Fibroblast of peridontal ligament (primary cell): ENCODE data around the gene ELP5.

ENCODE experiments used
- DNase-seq: peaks from one replicate; pipeline ENCODE4 v3.0.0-alpha.2; 2010; ENCODE audit errors: extremely low read depth

The ELP5 gene, protein sequence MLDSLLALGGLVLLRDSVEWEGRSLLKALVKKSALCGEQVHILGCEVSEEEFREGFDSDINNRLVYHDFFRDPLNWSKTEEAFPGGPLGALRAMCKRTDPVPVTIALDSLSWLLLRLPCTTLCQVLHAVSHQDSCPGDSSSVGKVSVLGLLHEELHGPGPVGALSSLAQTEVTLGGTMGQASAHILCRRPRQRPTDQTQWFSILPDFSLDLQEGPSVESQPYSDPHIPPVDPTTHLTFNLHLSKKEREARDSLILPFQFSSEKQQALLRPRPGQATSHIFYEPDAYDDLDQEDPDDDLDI

DNA sequence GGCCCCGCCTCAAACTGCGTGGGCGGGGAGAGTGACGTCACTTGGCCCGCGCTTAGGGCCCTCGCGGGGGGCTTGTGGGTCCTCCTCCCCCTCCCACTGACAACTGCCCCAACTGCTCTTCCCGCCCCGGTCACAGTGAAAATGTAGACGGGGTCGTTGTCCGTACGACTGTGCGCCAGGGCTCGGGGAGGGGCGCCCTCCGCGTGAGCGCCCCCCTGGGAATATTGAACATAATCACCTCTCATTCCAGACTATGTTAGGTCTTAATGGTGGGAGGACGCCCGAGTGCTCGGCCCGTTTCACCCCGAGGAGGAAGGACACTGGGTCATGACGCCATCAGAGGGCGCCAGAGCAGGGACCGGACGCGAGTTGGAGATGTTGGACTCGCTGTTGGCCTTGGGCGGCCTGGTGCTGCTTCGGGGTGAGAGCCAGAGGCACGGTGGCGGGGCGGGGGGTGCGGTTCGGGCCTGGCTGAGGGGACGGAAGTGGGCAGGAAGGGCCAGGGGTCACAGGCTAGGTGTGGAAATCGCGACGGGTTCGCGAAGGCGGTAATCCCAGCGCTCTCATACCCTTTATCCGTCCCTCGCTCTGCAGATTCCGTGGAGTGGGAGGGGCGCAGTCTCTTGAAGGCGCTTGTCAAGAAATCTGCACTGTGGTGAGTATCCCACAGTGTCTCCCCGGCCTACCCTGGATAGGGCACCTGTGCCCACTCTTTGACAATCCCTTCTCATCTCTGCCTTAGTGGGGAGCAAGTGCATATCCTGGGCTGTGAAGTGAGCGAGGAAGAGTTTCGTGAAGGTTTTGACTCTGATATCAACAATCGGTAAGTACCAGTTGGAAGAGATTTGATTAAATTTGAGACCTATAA lies at the start of gene ELP5:
TSS of gene ELP5 (plus strand) at position 40 of the 868 bp plus-strand sequence. CDS start at position 376, 336 bp downstream.
- peak; percentile 95 for DNase-seq

DNA sequence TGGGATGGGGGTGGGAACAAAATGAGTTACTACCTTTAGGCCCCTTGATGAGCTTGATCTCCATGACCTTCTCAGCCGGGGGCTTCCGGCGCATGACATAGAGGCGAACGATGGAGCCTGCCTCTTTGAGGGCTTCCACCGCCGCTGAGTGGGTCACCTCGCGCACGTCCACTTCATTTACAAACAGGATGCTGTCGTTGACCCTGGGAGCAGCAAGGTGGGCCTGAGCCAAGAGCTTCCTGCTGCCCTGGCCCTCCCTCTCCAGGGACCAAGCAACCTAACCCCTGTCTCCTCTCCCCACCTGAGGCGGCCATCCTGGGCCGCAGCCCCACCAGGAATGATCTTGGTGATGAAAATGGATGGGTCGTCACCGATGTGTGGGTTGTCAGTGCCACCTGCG lies 48.6 kb upstream of the ELP5 start:
- DNase-seq, result no peak

DNA sequence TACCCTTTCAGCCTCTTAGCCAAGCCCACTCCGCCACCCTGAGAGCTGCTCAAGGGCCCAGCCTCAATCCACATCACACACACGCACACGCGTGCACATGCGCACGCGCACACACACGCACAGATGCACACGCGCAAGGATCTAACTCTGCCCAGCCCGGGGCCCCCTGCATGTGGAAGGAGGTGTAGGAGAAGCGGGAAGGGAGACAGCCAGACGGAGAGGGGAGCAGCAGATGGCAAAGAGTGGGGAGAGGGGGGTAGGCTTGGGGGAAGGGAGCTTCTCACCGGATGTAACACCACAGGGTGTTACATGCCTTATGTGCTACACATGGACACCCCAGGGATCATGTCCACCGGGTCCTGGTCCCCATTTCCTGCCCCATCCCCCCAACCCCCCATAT lies 47.7 kb upstream of the ELP5 start:
- DNase-seq, result no peak

DNA sequence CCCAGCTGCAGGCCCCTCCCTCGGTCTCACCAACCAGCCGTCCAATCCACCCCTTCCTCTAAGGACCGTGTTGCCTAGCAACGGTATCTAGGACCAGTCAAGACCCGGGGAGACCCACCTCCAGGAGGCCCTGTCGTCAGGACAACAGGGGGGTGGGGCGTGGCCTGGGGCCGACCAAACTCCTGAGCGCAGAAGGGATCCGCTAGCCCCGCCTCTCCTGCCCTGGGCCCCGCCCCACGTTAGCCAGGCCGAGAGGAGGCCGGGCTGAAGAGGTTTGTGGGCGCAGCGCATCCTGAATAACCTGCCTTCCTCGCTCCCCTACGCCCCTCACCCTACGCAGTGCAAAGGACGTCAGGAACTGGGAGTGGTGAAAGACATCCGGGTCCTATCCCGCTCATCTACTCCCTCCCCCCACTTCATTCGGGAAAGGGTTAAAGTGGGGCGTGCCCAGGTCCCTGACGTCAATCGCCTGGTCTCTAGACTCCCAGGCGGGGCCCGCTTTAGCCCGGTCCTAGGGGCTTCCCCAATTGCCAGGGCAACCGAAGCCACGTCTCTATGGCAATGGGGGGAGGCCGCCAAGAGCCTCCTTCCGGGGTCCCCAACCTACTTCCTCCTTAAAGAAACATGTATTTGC lies 47.1 kb upstream of the ELP5 start:
- DNase-seq, result peak; percentile 78

DNA sequence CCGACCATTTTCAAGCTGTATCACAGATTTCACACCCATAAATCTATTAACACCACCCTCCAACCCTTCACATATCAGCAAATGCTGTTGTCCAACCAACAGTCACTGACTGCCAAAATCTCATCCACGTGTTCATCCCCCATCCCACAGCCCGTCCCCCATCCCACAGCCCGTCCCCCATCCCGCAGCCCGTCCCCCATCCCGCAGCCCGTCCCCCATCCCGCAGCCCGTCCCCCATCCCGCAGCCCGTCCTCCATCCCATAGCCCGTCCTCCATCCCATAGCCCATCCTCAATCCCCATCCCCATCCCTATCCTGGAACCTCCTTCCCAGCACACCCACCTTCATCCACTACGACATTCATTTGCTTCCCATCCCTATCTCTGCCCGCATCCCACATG lies 46.5 kb upstream of the ELP5 start:
- no peak for DNase-seq

DNA sequence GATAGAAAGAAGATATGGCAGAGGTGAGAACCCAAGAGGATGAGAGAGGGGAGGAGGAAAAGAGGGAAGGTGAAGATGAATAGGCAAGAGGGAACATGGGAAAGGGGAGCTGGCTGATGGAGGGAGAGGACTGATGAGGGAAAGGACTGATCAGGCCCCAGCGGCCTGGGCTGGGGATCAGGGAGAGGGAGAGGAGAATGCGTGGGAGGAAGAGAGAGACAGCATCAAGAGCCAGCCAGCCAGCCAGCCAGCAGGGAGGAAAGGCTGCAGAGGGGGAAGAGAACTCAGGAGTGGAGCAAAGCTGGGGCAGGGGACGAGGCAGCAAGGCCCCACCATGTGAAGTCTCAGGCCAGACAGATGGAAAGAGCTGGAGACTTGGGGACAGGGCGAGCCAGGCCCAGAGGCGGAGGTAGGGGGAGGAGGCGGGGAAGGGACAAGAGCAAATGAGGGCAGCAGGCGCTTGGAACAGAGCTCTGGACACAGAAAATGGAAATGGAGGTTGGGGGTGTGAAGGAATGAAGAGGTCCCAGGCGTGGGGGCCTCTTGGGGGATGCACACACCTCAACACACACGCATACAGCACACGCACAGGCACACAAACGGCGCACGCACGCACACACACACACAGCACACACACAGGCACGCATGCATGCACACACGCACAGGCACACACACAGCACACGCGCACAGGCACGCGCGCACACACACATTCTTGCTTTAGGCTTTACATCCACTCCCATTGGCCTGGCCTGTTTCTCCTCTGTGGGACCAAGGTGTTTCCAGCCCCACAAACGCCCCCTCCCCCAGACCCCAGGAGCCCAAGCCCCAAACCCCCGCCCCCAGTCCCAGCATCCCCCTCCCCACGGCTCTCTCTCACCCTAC lies 44.7 kb upstream of the ELP5 start:
- DNase-seq, result no peak

DNA sequence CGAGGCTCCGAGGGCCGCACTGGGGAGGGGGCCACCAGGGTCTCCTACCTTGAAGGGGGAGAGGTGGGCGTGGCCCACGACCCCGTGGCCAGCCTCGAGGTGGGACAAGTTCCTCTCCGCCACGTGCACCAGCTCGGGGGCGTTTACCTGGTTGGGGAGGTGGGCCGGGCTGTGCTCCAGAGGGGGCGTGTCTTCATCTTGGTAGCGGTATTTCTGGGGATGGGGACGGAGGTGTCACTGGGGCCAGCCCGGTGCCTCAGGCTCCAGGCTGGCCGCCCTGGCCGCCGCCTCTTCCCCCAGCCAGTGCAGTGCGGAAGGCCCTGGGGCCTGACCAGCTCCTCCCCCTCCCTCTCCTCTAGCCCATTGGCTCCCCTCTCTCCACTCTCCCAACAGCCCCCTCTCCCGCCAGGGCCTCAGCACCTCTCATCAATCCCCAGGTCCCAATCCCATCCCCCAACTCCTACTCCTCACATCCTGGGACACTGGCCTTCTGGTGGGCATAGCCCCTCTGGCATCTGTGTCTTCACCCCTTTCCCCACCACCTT lies 43.9 kb upstream of the ELP5 start:
- DNase-seq, result no peak

DNA sequence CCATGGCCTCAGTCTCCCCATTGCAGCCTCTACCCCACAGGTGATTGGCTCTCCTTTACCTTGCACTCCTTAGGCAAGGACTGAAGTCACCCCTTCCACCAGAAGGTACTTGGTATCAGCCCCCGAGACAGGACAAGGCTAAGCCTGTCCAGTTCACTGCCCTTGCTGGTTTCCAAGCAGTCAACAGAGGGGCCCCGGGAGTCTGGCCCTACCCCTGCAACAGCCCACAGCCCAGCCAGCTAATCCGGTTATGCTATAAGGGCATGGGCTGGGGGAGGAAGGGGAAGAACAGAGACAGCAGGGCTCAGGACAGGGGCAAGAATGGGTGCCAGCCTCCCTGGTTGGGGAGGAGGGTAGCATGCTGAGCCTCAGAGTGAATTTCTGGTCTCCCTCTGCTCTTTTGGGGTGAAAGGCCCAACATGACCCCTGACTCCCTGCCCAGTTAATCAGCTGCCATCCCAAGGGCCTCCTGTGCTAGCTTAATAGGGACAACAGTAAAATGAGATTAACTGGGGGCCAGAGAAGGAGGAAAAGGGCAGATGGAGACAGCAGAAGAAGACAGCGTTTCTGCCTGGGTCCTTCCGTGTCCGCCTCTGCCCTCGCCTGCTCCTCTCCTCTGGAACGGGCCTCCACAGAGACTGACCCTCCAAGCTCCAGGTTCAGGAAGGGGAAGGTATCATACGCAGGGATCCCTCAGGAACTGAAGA lies 43.1 kb upstream of the ELP5 start:
- DNase-seq, result no peak

DNA sequence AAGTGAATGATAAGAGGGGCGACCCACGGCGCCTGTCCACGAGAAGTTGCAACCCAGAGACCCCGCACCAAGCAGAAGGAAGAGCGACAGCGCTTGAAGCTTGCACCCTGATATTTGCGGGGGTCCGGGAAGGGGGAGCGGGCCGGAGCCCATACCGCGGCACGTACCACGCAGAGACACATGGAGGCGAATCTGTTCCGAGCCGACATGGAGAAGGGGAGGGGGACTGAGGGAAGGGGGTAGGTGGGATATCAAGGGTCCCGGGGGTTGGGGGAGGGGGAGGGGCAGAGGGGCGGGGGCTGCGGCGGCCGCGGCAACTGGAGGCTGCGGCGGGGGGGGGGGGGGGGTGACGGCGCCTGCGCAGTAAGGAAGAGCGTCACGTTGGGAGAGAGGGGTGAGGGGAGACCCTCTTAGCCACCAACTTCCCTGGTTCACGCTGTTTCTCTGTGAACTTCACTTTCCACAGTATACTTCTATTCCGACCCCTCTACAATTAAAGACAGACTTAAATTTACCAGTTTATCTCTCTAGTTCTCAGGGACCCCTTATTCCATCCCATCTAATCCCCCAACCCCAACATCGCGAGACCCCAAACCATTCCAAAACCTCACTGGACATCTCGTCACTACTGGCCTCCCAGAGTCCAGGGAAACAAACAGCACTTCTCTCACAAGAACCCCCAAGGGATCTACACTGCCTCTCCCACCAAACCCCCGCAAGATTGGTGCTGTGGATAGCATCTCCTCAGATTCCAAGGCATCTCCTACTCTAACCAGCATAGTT lies 40.3 kb upstream of the ELP5 start:
- DNase-seq, result peak; percentile 2

DNA sequence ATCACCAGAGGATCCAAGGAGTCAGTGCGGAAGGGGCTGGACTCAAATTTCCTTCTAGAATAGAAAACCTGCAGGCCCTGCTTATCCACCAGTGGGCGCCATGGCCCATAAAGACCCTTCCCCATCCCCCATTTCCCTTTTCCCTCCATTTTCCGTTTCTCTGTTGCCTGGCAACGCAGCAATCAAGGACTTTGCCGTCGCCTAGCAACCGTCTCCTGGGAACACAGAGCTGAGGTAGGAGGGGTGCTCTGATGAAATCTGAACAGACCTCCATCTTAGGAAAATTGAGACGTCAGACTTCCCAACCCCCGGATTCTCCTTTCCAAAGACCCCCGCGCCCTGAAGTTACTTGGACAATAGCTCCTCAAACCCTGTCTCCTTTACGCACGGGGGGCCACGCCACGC lies 38.1 kb upstream of the ELP5 start:
- DNase-seq, result peak; percentile 72

DNA sequence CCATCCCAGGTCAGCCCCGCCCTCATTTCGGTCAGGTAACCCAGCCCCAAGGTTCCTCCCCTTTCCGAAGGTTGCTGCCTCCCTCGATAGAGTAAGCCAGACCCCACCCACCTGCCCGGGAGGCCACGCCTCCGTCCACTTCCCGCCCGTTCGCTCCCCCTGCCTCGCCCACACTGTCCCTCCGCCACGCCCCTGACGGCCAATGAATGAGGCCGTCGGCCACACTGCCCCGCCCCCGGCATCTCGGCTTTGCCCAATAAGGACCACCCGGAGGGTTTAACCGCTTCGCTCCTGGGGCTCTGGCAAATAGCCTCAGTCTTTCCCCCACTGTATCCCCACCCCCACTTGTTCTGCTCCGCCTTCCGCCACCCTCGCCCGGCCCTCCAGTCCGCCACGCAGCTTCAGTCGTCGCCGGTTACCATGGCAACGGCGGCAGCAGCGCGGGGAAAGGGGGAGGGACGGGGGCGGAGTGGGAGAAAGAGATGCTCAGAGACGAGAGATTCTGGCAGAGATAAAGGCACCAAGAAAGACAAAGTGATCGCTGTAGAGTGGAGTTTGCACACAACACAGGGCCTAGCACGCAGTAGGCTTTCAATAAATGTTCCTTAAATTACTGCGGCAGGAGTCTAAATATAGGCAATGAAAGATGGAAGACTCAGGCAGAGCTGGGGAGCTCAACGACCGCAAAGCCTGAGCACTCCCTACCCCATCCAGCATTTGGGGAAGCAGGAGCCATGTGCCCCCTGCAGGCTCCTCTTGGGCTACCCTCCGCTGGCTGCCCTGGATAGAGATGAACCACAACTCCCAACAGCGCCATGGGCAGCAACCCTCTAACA lies 37.5 kb upstream of the ELP5 start:
- DNase-seq, result peak; percentile 96

DNA sequence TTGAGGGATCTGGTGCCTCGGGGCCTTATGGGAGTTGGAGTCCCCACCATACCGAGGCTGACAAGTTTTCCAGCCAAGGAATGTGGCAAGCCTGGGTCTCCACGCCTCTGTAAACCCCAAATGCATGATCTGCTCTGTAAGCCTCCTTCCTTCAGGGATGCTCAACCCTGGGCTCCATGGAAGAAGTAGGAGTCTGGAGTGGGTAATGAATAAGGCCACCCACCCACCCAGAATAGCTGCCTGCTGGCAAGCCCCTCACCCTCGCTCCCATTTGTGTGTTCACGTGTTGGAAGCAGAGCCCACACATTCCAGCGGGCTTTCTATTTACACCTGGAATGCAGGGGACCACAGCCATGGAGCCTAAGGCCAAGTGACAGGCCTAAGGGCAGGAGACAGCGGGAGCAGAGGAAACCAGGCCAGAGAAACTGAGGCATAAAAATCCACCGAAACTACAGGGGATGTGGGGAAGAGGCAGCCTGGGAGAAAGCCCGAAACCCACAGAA lies 36.8 kb upstream of the ELP5 start:
- no peak for DNase-seq

DNA sequence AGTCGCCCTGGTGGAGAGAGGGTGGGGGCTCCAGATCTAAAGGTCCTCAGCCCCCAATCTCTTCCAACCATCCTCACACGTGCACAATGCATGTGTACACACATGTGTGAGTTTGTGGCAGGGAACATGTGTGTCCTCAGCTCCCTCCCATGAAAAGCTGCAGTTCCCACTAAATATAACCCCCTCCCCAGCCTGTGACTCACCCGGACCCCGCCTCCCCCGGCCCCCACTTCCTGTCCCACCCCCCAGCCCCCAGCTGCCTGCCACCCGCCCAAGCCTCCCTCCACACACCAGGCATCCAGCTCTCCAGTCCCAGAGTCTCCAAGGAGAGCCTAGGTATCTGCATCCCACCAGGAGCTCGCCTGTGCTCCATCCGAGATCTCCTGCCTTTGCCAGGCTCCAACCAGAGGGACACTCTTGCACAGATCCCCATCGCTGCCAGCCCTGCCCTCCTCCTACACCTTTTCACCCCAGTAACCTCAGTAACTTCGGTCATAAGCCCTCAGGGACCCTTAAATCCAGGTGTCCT lies 36.3 kb upstream of the ELP5 start:
- DNase-seq, result no peak

DNA sequence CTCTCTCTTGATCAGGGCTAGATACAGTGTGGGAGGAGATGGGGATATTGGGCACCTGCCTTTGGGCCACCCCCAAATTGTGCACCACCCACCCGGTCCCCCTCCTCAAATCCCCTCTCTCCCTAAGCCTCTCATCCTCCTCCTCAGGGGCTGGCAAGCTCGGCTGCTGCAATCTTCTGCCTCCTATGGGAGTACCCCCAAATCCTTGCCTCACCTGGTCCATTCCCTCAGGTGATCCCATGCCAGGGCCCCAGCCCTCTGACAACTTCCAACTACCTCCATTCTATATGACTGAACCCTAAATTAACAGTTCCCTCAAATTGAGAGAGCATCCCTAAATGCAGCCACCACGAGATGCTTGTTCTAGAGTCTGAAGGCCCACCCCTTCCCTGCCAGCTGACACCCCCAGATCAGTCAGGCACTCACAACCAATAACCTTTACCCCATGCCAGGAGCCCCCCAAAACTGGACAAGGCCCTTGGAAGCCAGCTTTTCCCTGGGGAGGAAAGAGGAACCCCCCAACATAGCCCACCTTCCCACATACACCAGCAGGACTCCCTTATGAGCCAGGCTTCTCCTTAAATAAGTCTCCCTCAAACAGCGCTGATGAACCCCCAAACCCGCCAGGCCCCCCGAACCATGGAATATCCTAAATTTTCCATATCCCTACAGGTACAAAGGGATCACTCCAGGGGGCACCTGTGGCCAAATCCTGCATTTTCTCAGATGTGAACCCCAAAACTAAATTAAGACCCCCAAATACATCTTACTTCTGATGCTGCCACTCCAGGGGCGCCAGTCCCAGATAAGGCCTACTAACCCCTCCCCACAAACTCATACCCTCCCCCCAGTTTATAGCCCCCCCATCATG lies 35.5 kb upstream of the ELP5 start:
- no peak for DNase-seq

DNA sequence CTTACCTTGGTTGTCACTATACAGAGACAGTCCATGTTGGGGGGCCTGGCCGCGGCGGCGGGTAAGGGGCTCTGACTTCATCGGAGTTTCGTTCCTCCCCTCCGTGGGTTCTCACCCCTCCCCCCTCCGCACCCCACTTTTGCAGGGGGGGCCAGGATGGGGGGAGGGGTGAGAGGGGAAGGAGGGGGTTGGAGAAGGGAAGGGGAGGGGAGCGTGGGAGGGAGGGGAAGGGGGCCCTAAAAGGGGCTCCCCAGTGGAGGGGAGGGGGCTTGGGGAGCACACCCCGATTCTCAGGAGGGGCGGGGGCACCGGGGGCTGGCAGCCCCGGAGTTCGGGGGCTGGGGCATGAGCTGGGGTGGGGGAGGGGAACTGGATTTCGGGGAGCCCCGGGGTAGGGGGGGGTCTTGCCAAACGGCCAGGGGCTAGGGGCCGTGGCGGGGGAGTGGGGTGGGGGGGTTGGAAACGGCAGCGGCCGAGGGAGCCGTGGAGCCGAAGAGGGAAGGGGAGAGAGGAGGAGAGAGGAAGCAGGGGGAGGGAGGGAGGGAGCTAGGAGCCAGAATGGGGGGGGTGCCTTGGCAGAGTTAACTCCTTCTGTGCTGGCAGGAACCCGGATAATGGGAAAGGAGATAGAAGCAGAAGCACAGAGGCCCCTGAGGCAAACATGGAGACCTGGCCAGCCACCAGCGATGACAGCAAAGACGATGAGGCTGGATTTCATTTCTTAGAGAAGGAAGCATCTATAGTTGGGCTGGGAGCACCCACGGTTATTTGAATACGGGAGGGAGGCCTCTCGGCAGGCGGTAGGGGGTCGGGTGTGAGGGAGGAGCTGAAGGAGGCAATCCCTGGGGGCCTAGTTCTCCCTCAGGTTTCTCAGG lies 34.7 kb upstream of the ELP5 start:
- peak; percentile 71 for DNase-seq

DNA sequence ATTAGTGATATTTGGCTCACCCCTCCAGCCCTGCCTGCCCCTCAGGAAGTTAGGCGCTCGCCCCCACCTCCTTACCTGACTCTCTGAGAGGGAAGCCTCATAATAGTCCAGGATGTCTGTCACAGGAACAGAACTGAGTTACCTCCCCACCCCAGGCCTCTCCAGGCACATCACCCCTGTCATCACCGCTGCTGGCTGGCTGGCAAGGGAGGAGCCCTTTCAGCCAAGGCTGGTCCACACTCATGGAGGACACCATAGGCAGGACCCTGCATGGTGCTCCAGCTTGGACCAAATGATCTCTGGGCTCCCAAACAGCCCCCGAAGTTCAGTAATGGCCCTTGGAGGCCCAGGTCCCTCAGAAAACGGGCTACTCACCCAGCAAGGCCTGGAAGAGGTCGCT lies 33.8 kb upstream of the ELP5 start:
- DNase-seq, result no peak

DNA sequence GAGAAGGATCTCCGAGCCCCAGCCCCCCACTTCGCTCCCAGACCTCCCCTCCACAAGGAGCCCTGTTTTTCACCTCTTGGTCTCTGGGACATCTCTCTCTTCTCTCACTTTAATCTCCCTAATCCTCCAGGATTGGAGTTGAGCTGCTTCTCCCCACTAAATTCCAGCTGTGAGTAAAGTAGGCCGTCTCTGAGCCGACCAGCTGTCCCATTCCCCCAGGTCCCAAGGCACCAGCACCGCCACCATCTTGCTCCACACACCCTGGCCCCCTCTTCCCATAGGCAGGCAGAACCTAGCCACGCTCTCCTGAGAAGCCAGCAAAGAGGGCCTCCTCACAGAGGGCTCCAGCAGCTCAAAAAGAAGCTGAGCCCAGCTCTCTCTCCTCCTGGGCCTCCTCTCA lies 33.3 kb upstream of the ELP5 start:
- no peak for DNase-seq
